NCI-H226 (cell line): Measurements from ENCODE around the gene TMPRSS11D.

Source experiments
- DNase-seq: peaks from one replicate; pipeline ENCODE4 v3.0.0-alpha.2; 2015

Gene TMPRSS11D

DNA sequence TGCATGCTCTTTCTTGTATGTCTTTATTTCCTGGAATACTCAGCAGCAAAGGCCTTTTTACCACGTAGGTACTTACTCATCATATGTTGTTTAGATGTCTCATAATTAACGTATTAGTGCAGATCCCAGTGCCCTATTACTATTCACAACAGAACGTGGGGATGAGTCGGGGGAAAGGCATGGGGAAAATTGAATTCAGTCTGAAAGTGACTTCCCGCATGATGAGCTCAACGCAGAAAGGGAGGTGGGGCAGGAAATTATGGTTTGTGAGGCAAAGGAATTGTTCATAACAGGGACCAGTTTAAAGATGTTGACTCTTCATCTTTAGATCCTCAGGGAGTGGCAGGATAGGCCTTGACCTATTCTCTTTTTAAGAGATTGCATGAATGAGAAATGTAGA, 2.0 kb upstream of the TMPRSS11D start:
- peak; percentile 79 for DNase-seq

GRCh38 chr4:67884701-67885100, 899 bp upstream of the TMPRSS11D start:
- no peak for DNase-seq

DNA sequence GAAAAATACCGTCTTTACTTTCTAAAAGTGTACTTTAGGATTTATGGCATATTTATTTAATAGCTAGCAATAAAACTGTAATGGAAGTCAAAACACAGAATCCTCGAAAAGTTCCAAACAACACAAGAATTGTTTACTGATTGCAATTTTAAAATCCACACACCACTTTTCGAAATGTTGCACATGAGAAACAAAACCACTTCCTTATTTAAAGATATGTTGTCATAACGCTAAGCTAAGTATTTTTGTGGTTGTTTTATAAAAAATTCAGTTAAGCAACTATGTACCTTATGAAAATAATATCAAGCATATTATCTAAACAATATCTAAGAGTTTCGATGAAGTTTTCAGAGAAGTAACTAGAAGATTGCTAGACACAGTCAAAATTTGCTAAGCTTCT, 344 bp downstream of the TMPRSS11D start:
- no peak for DNase-seq

GRCh38 chr4:67880866-67881610, 2.8 kb downstream of the TMPRSS11D start:
- no peak for DNase-seq

DNA sequence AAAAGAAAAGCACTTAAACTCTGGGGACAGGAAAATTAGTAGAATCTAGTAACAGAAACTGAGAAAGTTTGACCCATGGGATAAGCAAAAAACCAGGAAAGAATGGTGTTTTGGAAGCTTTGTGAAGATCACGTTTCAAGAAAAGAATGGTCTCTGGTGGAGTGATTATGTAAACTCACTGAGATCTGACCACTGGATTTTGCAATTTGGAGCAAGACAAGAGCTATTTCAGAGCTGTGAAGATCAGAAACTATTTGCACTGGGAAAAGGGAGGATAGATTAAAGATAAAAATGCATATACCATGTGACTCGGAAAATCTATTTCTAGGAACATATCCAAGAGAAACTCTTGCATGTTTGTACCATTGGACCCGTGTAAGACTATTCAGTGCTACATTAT, 4.3 kb downstream of the TMPRSS11D start:
- peak; percentile 22 for DNase-seq

- DNase-seq = no peak
Measured at GRCh38 chr4:67877086-67877485, 6.7 kb downstream of the TMPRSS11D start.

GRCh38 chr4:67874986-67875385, 8.8 kb downstream of the TMPRSS11D start:
- no peak for DNase-seq

DNA sequence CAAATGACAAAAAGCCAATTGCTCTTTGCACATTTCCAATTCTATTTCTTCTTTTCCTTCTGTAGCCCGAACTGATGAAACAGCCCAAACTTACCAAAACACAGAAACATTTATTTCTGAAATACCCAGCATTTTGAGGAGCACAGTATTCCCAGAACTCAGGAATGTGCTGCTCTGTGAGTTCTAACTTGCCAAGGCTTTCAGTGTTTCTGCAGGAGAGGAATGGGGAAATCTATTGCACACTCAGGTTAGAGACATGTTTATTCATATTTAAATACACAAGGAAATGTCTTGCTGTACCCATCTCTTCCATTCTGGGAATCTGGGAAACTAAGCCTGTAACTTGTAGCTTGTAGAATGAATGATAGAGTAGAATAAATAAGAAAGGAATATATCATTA, 10.7 kb downstream of the TMPRSS11D start:
- no peak for DNase-seq

- peak; percentile 26 for DNase-seq
Measured at GRCh38 chr4:67871867-67872266, 11.9 kb downstream of the TMPRSS11D start.

GRCh38 chr4:67869580-67870190, 14.1 kb downstream of the TMPRSS11D start:
- no peak for DNase-seq

DNA sequence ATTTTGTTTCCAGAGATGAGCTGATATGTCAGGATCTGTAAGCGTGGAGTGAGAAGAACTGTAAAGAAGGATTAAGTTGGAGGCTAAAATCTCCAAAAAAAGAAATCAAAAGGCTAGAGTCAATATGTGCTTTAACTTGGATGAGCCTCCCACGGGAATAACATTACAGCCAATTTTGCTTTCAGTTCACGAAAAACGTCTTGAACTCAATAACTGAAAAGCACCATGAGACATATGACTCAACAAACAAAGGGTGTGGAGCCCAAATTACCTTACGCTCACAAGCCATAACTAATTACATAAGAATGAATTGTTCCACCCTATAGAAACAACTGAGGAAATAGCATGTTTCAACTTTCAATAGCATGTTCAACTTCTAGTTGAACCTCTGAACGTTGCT, 22.3 kb downstream of the TMPRSS11D start:
- DNase-seq = no peak

DNA sequence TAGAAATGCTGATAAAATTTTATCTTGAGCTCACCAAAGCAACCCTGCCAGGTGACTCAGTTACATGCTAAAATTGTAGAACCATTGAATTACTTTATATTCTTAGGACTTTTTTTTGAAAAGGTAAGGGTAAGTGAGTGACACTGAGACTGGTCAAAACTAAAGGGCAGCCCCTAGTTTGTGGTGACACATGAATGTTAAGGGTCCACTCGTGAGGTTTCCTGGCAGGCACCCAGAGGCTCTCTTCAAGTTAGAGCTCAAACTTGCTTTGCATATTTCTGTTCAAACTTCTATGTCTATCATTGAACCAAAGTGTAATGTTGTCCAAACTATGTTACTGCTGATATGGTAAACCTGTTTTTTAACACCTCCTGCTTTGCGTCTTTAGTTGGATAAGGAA, 30.5 kb downstream of the TMPRSS11D start:
- DNase-seq = no peak

DNA sequence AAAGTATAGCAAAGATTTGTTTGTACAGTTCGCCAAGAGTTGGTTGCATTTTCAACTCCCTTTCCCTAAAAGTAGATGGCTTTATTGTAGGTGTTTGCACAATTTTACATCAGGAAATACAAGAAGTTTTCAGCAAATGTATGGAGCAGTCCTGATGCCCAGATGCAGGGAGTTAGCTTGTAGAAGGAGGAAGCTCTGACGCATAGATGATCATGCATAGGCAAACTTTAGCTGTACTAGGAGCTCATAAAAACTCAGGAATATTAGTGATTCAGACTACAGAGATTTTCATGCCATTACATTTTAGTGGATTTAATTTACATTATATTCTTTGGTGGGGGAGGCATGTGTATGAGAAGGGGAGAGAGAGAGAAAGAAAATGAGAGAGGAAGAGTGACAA, 62.9 kb downstream of the TMPRSS11D start:
- DNase-seq = no peak

DNA sequence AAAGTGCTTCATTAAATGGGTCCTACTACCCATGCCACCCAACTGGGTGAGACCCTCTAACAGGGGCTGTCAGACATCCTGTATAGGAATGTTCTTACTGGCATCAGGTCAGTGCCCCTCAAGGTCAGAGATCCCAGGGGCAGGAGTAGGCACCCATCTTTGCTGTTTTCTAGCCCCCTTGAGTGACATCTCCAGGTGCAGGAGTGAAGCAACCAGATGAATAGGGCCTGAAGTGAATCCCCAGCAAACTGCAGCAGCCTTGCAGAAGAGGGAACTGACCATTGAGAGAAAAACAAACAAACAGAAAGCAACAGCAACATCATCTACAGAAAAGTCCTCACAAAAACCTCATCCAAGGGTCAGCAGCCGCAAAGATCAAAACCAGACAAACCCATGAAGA, 73.8 kb downstream of the TMPRSS11D start:
- DNase-seq = no peak

DNA sequence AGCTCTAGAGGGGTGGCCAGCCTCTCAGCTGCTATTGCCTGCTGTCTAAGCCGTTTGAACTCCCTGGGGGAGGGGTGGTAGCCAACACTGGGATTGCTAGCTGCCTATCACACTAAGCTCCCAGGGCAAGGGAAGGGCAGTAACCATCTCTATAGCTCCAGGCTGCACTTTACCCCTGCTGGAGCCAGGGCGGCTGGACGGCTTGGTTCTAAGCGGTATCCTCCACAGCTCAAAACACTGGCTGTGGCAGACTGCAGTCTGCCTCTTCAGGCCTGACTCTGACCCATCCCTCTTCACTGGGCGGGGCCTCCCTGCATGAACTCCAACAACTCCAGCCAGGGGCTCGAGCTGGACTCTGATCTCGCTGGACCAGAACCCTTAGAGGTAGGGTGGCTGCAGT, 74.3 kb downstream of the TMPRSS11D start:
- no peak for DNase-seq

DNA sequence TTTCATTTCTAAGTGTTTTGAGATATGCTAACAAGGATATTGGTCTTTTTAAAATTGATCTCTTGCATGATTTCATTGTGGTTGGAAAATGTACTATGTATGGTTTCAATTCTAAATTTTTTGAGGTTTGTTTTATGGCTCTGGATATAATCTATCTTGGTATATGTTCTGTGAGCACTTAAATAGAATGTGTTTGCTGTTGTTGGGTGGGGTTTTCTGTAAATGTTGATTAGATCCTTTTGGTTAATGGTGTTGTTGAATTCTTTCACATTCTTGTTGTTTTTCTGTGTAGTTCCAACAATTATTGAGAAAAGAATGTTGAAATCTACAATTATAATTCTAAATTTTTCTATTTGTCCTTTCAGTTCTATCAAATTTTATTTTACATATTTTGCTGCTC, 87.0 kb downstream of the TMPRSS11D start:
- no peak for DNase-seq

DNA sequence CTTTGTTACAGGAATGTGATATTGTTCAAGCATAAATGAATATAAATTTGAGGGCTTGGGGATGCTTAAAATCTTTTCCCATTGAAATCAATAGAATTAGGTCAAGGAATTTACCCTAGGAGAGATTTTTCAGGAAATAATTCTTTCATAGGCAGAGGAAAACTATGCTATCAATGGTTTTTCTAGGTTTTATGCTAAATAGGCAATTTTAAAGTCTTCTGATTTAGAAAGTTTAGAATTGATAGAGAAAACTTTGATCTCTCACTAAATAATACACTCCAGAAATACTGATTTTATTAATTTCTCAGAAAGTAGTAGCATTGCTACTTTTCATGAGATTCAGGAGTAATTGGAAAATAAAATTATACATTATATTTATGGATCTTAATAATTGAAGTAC, 93.1 kb downstream of the TMPRSS11D start:
- DNase-seq = no peak

- DNase-seq = no peak
Measured at GRCh38 chr4:67787311-67787710, 96.5 kb downstream of the TMPRSS11D start.

DNA sequence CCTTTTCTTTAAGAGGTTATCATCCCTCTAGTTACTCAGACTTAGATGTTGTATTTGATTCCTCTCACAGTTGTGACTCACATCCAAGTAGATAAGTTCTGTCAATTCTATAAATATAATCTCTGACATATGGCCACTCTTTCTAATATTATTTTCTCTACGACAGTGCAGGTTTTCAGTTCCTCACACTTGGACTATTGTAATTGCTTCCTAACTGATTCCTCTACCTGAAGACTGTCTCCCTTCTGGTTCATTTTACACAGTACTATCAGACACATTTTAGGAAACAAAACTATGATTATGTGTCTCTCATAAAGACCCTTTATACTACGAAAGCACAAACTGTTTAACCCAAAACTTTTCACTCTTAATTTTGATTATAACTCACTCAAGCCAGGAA, 98.3 kb downstream of the TMPRSS11D start:
- DNase-seq = no peak

- no peak for DNase-seq
Measured at GRCh38 chr4:67779631-67780030, 104.2 kb downstream of the TMPRSS11D start.

DNA sequence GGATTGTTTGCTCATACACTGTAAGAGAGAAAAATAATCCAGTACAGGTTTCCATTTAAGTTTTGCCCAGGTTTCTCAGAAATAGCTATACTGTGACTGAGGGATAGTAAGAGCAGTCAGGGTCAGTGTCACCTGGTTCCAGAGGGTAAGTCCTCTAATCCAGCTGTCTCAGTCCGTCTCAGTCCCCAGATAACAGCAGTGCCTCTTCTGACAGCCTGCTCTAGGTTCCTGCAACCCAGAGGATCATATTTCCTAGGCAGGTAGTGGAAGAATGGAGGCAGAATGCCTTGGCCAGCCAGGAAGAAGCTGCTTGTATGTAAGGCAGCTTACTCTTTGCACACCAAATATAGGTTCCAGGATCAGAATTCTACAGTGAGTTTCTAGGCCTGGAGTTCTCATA, 107.1 kb downstream of the TMPRSS11D start:
- DNase-seq = no peak
